ENCODE data around the gene PRSS50.
"Not testable (repeated sequence)": the region's sequence is repeated elsewhere in the genome, so short reads cannot be mapped to it uniquely, and the experiment has no call there.

The PRSS50 gene

DNA sequence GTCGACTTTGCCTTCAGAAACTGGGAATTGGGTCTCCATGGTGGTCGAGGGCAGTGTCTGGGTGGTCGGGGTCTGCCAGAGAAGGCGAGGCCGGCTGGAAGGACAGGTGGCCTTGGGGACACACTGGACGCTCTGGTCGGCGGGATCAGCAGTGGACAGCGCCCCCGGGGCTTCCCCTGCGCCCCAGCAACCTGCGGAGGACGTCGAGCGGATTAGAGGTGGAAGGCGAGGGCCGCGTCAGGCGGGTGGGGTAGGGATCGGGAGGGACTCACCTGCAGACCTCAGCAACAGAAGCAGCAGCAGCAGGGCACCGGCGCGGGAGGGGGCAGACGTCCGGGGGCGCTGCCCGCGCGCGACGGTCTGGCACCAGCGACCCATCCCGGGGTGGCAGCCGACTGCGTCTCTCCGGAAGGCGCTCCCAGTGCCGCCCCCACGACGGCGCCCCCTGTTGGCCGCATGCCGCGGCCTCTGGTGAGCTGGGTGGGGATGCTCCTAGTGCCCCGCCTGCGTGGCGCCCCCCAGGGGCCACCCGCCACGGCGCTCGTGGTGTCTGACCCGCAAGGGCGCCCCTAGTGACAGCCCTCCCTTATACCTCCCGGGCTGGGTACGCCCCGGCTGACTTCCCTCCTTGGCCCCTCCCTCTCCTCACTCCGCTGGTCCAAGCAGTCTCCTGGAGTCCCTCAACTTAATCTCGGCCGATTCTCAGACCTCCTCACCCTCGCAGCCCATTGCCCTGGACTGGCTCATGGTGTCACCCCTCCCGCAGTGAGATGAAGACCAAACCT is at the start of gene PRSS50:
PRSS50 (minus strand) TSS at position 423 of the 785 bp plus-strand sequence; CDS start at position 378, 45 bp downstream.
- DNase-seq, result no peak

GRCh38 chr3:46764206-46764605 is 46.5 kb upstream of the PRSS50 start:
- DNase-seq, result no peak

- no peak for DNase-seq
Measured at GRCh38 chr3:46763178-46763577, 45.5 kb upstream of the PRSS50 start.

DNA sequence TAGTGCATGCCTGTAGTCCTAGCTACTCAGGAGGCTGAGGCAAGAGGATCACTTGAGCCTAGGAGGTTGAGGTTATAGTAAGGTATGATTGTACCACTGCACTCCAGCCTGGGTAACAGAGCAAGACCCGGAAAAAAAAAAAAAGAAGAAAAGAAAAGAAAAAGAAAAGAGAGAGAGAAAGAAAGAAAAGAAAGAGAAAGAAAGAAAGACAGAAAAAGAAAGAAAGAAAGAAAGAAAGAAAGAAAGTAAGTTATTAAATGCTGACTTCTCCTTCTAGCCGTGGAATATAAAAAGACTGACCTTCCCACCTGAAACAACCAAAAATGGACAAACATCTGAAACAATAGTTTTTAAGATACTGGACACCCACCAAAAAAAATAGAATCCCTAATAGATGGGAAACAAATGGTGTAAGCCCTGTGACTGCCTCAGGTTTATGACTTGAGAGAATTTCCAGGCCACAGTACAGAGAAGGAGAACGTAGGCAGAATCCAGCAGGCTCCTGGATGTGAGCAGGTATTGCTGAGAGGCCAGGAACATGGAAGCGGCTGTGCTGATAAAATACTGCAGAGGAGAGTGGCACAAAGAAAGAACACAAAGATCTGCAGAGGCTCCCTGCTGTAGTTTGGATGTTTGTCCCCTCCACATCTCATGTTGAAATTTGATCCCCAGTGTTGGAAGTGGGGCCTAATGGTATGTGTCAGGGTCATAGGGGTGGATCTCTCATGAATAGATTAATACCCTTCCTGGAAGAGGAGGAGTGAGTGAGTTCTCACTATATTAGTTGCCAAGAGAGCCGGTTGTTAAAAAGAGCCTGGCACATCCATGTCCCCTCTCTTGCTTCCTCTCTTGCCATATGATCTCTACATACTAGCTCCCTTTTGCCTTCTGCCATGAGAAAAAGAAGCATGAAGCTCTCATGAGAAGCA is 41.8 kb upstream of the PRSS50 start:
- DNase-seq, result no peak

- DNase-seq, result no peak
Measured at GRCh38 chr3:46756642-46757041, 39.0 kb upstream of the PRSS50 start.

- DNase-seq, result no peak
Measured at GRCh38 chr3:46755646-46756045, 38.0 kb upstream of the PRSS50 start.

DNA sequence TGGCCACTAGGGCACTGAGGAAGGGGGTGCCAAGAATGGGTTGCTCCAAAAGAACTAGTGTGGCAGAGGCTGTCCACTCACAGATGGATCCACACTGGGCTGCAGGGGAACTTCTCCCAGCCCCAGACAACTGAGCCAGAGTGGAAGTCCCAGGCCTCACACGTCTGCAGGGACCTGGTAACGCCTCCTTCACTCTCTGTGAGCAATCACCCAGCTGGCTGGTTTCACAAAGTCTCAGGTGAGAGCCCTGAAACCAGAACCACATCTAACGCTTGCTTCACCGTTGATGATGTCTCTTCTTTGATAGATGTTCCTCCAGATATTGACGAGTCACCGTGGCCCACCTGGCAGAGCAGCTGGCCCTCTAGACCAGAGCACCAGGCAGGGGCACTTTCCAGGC is 35.5 kb upstream of the PRSS50 start:
- DNase-seq, result not testable (repeated sequence)

DNA sequence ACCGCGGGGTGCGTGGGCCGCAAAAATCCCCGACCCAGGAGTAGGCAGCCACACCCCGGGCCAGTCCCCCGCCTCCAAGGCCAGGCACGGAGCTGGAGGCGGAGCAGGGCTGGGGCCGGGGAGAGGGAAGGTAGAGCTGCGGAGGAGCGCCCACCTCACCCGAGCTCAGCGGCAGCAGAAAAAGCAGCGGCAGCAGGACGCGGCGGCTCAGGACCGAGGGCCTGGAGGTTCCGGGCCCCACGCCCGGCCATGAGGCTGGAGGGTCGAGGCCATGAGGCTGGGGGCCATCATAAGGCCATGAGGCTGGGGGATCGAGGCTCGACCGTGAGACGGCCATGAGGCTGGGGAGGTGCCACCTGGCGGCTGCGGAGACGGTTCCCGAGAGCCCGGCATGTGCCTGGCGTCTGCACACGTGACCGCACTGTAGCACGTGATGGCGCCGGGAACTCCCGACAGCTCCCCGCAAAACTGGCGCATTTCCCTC is 32.9 kb upstream of the PRSS50 start:
- no peak for DNase-seq

- DNase-seq, result no peak
Measured at GRCh38 chr3:46749129-46749528, 31.5 kb upstream of the PRSS50 start.

GRCh38 chr3:46748170-46748569 is 30.5 kb upstream of the PRSS50 start:
- DNase-seq, result no peak

DNA sequence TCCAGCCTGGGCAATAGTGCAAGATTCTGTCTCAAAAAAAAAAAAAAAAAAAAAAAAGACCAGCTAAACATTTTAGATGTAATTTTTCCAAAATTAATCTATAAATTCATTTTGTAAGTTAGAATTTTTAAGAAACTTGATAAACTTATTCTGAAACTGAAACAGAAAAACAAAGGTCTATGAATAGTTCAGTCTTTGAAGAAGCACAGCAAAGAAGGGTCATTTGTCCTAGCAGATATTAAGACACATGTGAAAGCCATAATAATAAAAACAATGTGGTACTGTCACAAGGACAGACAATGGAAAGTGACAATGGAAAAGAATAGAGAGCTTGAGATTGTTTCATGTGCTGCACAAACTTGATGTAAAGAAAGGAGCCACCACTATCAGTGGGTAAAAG is 29.0 kb upstream of the PRSS50 start:
- no peak for DNase-seq

- DNase-seq, result no peak
Measured at GRCh38 chr3:46742992-46743585, 25.4 kb upstream of the PRSS50 start.

GRCh38 chr3:46739565-46739964 is 21.9 kb upstream of the PRSS50 start:
- DNase-seq, result not testable (repeated sequence)

- DNase-seq, result no peak
Measured at GRCh38 chr3:46737329-46737731, 19.7 kb upstream of the PRSS50 start.

DNA sequence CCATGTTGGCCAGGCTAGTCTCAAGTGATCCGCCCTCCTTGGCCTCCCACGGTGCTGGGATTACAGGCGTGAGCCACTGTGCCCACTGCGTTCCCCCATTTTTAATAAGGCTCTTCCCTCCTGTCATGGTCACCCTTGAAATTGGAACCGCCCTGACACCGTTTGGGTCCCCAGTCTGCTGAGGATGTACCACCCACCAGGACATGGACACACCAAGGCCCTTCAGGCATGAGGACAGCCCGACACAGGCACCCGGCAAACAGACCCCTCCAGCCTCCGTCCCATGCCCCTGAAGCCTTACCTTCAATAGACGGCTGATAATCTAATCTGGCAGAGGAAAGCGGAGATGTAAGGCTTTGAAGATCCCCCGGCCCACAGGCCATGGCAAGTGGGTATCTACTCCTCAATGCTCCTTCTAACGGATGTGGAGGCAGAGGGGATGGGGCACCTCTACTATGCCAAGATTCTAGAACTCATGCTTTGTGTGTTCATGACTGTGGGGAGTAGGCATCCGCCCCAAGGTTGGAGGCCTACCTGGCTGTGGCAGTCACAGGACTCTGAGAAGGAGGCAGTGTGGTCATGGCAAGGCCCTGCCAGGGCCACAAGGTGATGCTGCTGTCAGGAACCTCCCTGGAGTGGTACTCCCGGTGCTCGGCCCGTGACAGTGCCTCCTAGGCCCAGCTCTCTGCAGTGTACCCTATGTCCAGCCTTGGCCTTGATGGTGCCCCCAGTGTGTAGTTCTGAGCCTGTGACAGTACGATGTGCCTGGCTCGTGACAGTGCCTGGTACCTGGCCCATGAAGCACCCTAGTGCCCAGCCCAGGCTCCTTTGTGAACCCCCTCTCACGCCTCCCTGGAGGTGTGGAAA is 18.6 kb upstream of the PRSS50 start:
- no peak for DNase-seq

- no peak for DNase-seq
Measured at GRCh38 chr3:46734773-46735172, 17.1 kb upstream of the PRSS50 start.

DNA sequence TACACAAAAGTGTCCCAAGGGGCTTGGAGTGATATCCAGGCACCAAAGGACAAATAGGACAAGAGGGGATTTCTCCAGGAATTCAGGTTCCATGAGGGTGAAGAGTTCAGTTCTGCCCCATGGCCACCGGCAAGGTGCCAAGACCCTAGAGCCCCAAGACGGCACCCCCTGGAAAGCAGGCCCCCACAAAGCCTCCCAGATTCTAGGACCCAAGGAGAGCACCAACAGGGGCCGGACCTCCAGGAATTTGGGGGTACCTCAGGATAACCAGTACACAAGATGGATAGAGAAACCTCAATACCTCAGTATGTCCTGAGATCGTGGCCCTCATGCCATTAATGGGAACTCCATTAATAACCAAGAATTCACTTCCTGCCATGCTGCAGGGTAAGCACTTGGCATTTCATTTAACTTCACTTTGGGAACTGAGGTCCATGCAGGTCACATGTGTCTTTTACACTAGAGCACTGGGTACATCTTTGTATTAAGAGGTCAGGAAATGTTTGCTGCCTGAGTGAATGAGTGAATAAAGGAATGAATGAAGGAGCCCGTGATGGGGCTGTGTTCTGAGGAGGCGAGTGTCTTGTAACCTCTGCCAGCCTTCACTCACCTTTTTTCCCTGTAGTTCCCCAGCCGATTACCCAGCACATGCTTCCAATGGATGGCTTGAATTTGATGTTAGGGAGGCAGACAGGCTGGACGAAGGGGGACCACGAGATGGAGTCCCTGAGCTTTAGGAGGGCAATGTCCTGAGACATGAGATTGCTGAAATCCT is 15.5 kb upstream of the PRSS50 start:
- no peak for DNase-seq

DNA sequence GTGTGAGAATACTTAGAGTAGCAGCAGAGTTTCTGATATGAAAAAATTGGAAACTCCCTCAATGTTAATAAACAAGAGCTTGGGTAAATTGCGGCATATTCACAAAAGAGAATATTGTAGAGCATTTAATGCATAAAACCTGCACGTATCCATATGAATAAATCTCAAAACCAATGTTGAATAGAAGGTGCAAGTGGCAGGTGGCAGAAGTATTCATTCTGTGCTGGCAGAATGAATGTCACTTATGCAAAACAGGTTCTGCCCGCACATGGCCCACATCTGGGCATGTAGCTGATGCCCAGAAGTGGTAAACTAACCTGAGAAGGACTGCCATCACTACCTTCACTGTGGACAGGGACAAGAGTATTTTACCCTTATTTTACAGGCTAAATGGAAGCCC is 14.1 kb upstream of the PRSS50 start:
- DNase-seq, result no peak

GRCh38 chr3:46730819-46731218 is 13.2 kb upstream of the PRSS50 start:
- no peak for DNase-seq

GRCh38 chr3:46729038-46729437 is 11.4 kb upstream of the PRSS50 start:
- DNase-seq, result no peak

GRCh38 chr3:46725621-46726314 is 8.1 kb upstream of the PRSS50 start:
- no peak for DNase-seq

All from retina (tissue), 1 donor.